GM12864 (cell line): Measurements from ENCODE around the gene SERPINB10.

Source experiments
- DNase-seq: peaks from one replicate; pipeline ENCODE4 v3.0.0-alpha.2; 2011; ENCODE audit warnings: low read depth
- H3K4me3 ChIP-seq: 2 replicates; pipeline ENCODE4 v1.5.1; 2011; ENCODE audit warnings: mild to moderate bottlenecking, low read depth, low read length, control low read depth
- CTCF ChIP-seq: IDR thresholded peaks from 2 replicates; pipeline ENCODE4 v1.5.1; 2011; ENCODE audit warnings: low read depth, mild to moderate bottlenecking, moderate library complexity, low read length, control low read depth, inconsistent platforms; ENCODE audit errors: missing control alignments

SERPINB10 gene

GRCh38 chr18:63969942-63970808 lies 62.4 kb downstream of the SERPINB10 start, which contains the start of gene SERPINB8:
Gene SERPINB8 (plus strand): TSS chr18:63970081. CDS start chr18:63978309, 8,228 bp downstream.
- TF ChIP-seq CTCF, result no peak
- DNase-seq, result peak; percentile 65
- H3K4me3 ChIP-seq, result peak within 1 kb of the TSS; percentile 79

- no peak for DNase-seq
- peak overlapping the region; percentile 79 for H3K4me3 ChIP-seq
- TF ChIP-seq CTCF, result no peak
Observed at GRCh38 chr18:63970809-63971205, 63.0 kb downstream of the SERPINB10 start.

GRCh38 chr18:63971320-63972001 lies 63.7 kb downstream of the SERPINB10 start:
- H3K4me3 ChIP-seq, result peak overlapping the region; percentile 79; the same call in 1 of the 2 replicates
- no peak for TF ChIP-seq CTCF
- no peak for DNase-seq

GRCh38 chr18:63972002-63972376 lies 64.2 kb downstream of the SERPINB10 start:
- no peak overlapping the region for H3K4me3 ChIP-seq
- no peak for DNase-seq
- TF ChIP-seq CTCF, result no peak

- peak; percentile 36 for TF ChIP-seq CTCF
- no peak for DNase-seq
- no peak overlapping the region for H3K4me3 ChIP-seq
Observed at GRCh38 chr18:63974991-63975390, 67.2 kb downstream of the SERPINB10 start.

GRCh38 chr18:63975628-63976027 lies 67.9 kb downstream of the SERPINB10 start:
- no peak for TF ChIP-seq CTCF
- DNase-seq, result no peak
- H3K4me3 ChIP-seq, result no peak overlapping the region
